H1 (cell line): Measurements from ENCODE around the gene BAHD1.

Experiments
- CBX5 ChIP-seq: fragments of 300-800, 300-1000 bp; sonication (generic); IDR thresholded peaks from 2 replicates; pipeline ENCODE4 v1.7.1; 2016; ENCODE audit warnings: antibody characterized with exemption, low read length, low read depth
- CHD2 ChIP-seq: IDR thresholded peaks from 2 replicates; pipeline ENCODE4 v1.6.1; 2012; ENCODE audit warnings: low read length, improper control_type of control experiment
- EGR1 ChIP-seq: IDR thresholded peaks from 2 replicates; pipeline ENCODE4 v1.6.1; 2011; ENCODE audit warnings: low read depth, low read length, borderline replicate concordance
- EP300 ChIP-seq, 2 experiments: IDR thresholded peaks; 1 replicate in 1 of 2; 2 replicates in 1 of 2; pipeline ENCODE4 v1.6.1; 2011 to 2012; ENCODE audit warnings: low read depth in 2 of 2, low read length in 2 of 2, mild to moderate bottlenecking in 2 of 2, borderline replicate concordance in 1 of 2, inconsistent platforms in 1 of 2, moderate library complexity in 1 of 2
- GABPA ChIP-seq: IDR thresholded peaks from 2 replicates; pipeline ENCODE4 v1.6.1; 2011; ENCODE audit warnings: mild to moderate bottlenecking, low read length, moderate library complexity, borderline replicate concordance; ENCODE audit not compliant: insufficient read depth
- KDM1A ChIP-seq: fragments of 200-600, 300-600 bp; sonication (generic); IDR thresholded peaks from 2 replicates; pipeline ENCODE4 v1.7.1; 2016; ENCODE audit warnings: mild to moderate bottlenecking, low read length, borderline replicate concordance
- POLR2A ChIP-seq, 2 experiments: IDR thresholded peaks; 1 replicate in 1 of 2; 2 replicates in 1 of 2; pipeline ENCODE4 v1.6.1; 2011; ENCODE audit warnings: low read depth in 2 of 2, low read length in 2 of 2, mild to moderate bottlenecking in 2 of 2; ENCODE audit errors: control extremely low read depth in 1 of 2
- POLR2AphosphoS5 ChIP-seq: IDR thresholded peaks from 2 replicates; pipeline ENCODE4 v1.6.1; 2011; ENCODE audit warnings: low read depth, low read length
- TAF1 ChIP-seq: IDR thresholded peaks from 2 replicates; pipeline ENCODE4 v1.6.1; 2011; ENCODE audit warnings: mild to moderate bottlenecking, low read depth, low read length
- TF ChIP-seq, protein P1 (sequence below), 3 experiments: IDR thresholded peaks; 1 replicate in 2 of 3; 2 replicates in 1 of 3; pipeline versions ENCODE4 v1.5.1 to v1.6.1; 2011; ENCODE audit warnings: low read length in 3 of 3, mild to moderate bottlenecking in 3 of 3, inconsistent platforms in 2 of 3, low read depth in 1 of 3, moderate library complexity in 1 of 3; ENCODE audit not compliant: insufficient read depth in 1 of 3; ENCODE audit errors: control extremely low read depth in 1 of 3

DNA sequence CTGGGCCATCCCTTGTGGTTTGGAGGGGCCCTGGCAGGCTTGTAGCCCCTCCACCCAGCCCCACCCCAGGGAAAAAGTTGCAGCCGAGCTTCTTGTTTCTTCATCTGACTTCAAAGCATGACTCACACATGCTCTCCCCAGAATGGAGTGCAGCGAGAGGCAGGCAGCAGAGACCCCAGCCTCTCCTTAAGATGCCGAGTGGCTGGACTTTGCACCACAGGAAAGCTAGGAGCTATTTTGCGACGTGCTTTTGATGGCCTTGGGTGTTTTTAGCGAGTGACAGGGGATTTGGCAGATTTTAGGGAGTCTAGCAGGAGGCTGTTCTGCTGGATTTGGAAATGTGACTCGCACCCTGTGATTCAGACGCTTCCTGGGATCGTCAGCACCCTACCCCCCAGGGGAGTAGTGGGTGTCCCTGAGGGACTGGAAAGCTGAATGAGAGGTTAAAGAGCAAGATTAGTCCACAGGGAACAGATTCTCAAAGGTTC lies 14.2 kb downstream of the BAHD1 start:
- no peak for TF ChIP-seq KDM1A
- TF ChIP-seq GABPA, result no peak
- TF ChIP-seq CBX5, result no peak
- TF ChIP-seq, protein P1, sequence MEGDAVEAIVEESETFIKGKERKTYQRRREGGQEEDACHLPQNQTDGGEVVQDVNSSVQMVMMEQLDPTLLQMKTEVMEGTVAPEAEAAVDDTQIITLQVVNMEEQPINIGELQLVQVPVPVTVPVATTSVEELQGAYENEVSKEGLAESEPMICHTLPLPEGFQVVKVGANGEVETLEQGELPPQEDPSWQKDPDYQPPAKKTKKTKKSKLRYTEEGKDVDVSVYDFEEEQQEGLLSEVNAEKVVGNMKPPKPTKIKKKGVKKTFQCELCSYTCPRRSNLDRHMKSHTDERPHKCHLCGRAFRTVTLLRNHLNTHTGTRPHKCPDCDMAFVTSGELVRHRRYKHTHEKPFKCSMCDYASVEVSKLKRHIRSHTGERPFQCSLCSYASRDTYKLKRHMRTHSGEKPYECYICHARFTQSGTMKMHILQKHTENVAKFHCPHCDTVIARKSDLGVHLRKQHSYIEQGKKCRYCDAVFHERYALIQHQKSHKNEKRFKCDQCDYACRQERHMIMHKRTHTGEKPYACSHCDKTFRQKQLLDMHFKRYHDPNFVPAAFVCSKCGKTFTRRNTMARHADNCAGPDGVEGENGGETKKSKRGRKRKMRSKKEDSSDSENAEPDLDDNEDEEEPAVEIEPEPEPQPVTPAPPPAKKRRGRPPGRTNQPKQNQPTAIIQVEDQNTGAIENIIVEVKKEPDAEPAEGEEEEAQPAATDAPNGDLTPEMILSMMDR (IDR thresholded peaks at IDR 0.05; ENCODE audit: control extremely low read depth in 1 of 3, insufficient read depth in 1 of 3, low read depth in 1 of 3, low read length in 3 of 3), result no peak
- no peak for TF ChIP-seq POLR2AphosphoS5
- TF ChIP-seq POLR2A (IDR thresholded peaks at IDR 0.05; ENCODE audit: control extremely low read depth in 1 of 2, low read depth in 2 of 2, low read length in 2 of 2), result no peak
- no peak for TF ChIP-seq CHD2
- no peak for TF ChIP-seq TAF1
- TF ChIP-seq EP300 (IDR thresholded peaks at IDR 0.05; ENCODE audit: borderline replicate concordance in 1 of 2, low read depth in 2 of 2, low read length in 2 of 2), result no peak
- TF ChIP-seq EGR1, result no peak
